Right lobe of liver (tissue), 4 donors: ENCODE measurements around the gene A4GALT.

ENCODE experiments used
- CTCF ChIP-seq, 4 donors: fragments of 200-600 bp in 3 of 4; fragments of 450-650 bp in 1 of 4; IDR thresholded peaks; one replicate each; pipeline versions ENCODE4 v1.5.1 to v1.8.0; 2016 to 2022; ENCODE audit warnings: antibody characterized with exemption in 4 of 4, mild to moderate bottlenecking in 2 of 4
- POLR2A ChIP-seq: fragments of 450-650 bp; IDR thresholded peaks from one replicate; pipeline ENCODE4 v1.6.1; 2017; ENCODE audit warnings: antibody characterized with exemption, mild to moderate bottlenecking
- donor health status: DM: no; HTN: no; CAD: no.
- donor health status: DM: no; HTN: no; CAD: no.
- donor health status: DM: no; HTN: yes; CAD: no.

- TF ChIP-seq CTCF (IDR thresholded peaks at IDR 0.05) (no peak), POLR2A (no peak)
These were observed 34.0 kb upstream of the A4GALT start for GRCh38 chr22:42754658-42755057.
